Mesenchymal stem cell (in vitro differentiated cells and primary cell): ENCODE results near the gene SPAG7.

ENCODE experiments used
- DNase-seq: peaks from one replicate; pipeline ENCODE4 v3.0.0-alpha.2; 2013
- H2AFZ ChIP-seq: one replicate; pipeline ENCODE4 v1.6.1; 2013; ENCODE audit warnings: low read depth, mild to moderate bottlenecking, control low read depth, inconsistent platforms, low read length, moderate library complexity
- H2AK5ac ChIP-seq: 2 replicates; pipeline ENCODE4 v1.6.1; 2013; ENCODE audit warnings: low read length, moderate library complexity, mild to moderate bottlenecking, inconsistent platforms; ENCODE audit not compliant: severe bottlenecking
- H2BK120ac ChIP-seq: one replicate; pipeline ENCODE4 v1.6.1; 2013; ENCODE audit warnings: low read depth, mild to moderate bottlenecking, inconsistent platforms, low read length, moderate library complexity
- H2BK12ac ChIP-seq, 2 experiments: one replicate each; pipeline ENCODE4 v1.6.1; 2013; ENCODE audit warnings: inconsistent platforms in 2 of 2, low read length in 2 of 2, mild to moderate bottlenecking in 2 of 2, moderate library complexity in 2 of 2, control low read depth in 1 of 2
- H2BK15ac ChIP-seq: one replicate; pipeline ENCODE4 v1.6.1; 2013; ENCODE audit warnings: mild to moderate bottlenecking, low read depth, inconsistent platforms; ENCODE audit not compliant: poor library complexity, severe bottlenecking
- H2BK5ac ChIP-seq: 2 replicates; pipeline ENCODE4 v1.6.1; 2013; ENCODE audit warnings: low read depth, mild to moderate bottlenecking, low read length, control low read depth, inconsistent platforms; ENCODE audit not compliant: poor library complexity, severe bottlenecking
- H3K14ac ChIP-seq, 2 experiments: one replicate each; pipeline ENCODE4 v1.6.1; 2013; ENCODE audit warnings: inconsistent platforms in 2 of 2, low read length in 2 of 2, control low read depth in 1 of 2, mild to moderate bottlenecking in 1 of 2, moderate library complexity in 1 of 2
- H3K18ac ChIP-seq, 2 experiments: one replicate each; pipeline ENCODE4 v1.6.1; 2013; ENCODE audit warnings: inconsistent platforms in 2 of 2, low read length in 2 of 2, control low read depth in 1 of 2, low read depth in 1 of 2, mild to moderate bottlenecking in 1 of 2
- H3K23ac ChIP-seq, 2 experiments: one replicate each; pipeline ENCODE4 v1.6.1; 2013; ENCODE audit warnings: inconsistent platforms in 2 of 2, low read length in 2 of 2, mild to moderate bottlenecking in 2 of 2, moderate library complexity in 2 of 2, control low read depth in 1 of 2
- H3K27ac ChIP-seq: 2 replicates; pipeline ENCODE4 v1.5.1; 2013; ENCODE audit warnings: mild to moderate bottlenecking, moderate library complexity, low read length, control low read depth, inconsistent platforms; ENCODE audit not compliant: poor library complexity, severe bottlenecking
- H3K27me3 ChIP-seq, 2 experiments: 2 replicates each; pipeline versions ENCODE4 v1.6.1 to v1.7.0; 2013; ENCODE audit warnings: low read length in 2 of 2, mild to moderate bottlenecking in 2 of 2, moderate library complexity in 2 of 2, control low read depth in 1 of 2, inconsistent platforms in 1 of 2; ENCODE audit not compliant: control insufficient read depth in 1 of 2, insufficient read depth in 1 of 2
- H3K36me3 ChIP-seq, 2 experiments: 2 replicates each; pipeline versions ENCODE4 v1.6.1 to v1.7.0; 2013; ENCODE audit warnings: low read length in 2 of 2, control low read depth in 1 of 2, inconsistent platforms in 1 of 2, low read depth in 1 of 2, mild to moderate bottlenecking in 1 of 2; ENCODE audit not compliant: insufficient read depth in 2 of 2, control insufficient read depth in 1 of 2
- H3K4ac ChIP-seq, 2 experiments: one replicate each; pipeline ENCODE4 v1.6.1; 2013; ENCODE audit warnings: inconsistent platforms in 2 of 2, low read length in 2 of 2, mild to moderate bottlenecking in 2 of 2, moderate library complexity in 2 of 2, control low read depth in 1 of 2, low read depth in 1 of 2
- H3K4me1 ChIP-seq: 2 replicates; pipeline ENCODE4 v1.6.1; 2013; ENCODE audit warnings: low read depth, low read length, control low read depth; ENCODE audit not compliant: control insufficient read depth, insufficient read depth
- H3K4me2 ChIP-seq: 2 replicates; pipeline ENCODE4 v1.6.1; 2013; ENCODE audit warnings: low read length, mild to moderate bottlenecking, inconsistent platforms; ENCODE audit not compliant: poor library complexity, severe bottlenecking
- H3K4me3 ChIP-seq, 2 experiments: 2 replicates each; pipeline versions ENCODE4 v1.5.1 to v1.7.0; 2013; ENCODE audit warnings: low read length in 2 of 2, mild to moderate bottlenecking in 2 of 2, control low read depth in 1 of 2, low read depth in 1 of 2; ENCODE audit not compliant: insufficient read depth in 1 of 2
- H3K79me1 ChIP-seq: replicated peaks from 2 replicates; pipeline ENCODE4 v1.6.1; 2013; ENCODE audit warnings: mild to moderate bottlenecking, control low read depth, low read length, inconsistent platforms; ENCODE audit not compliant: poor library complexity, severe bottlenecking
- H3K9ac ChIP-seq: 2 replicates; pipeline ENCODE4 v1.7.0; 2013; ENCODE audit warnings: mild to moderate bottlenecking, low read length, moderate library complexity
- H3K9me3 ChIP-seq: 2 replicates; pipeline ENCODE4 v1.7.0; 2013; ENCODE audit warnings: mild to moderate bottlenecking, low read length; ENCODE audit not compliant: control insufficient read depth
- H4K8ac ChIP-seq: one replicate; pipeline ENCODE4 v1.6.1; 2013; ENCODE audit warnings: inconsistent platforms, mild to moderate bottlenecking, low read length, moderate library complexity
- H4K91ac ChIP-seq: one replicate; pipeline ENCODE4 v1.6.1; 2013; ENCODE audit warnings: mild to moderate bottlenecking, low read length, inconsistent platforms
- WGBS: methylation state at CpG from one replicate; pipeline ENCODE4 v1.1.7; 2013; ENCODE audit warnings: mixed read lengths; 5-methylcytosine and 5-hydroxymethylcytosine counted together

The SPAG7 gene

GRCh38 chr17:5003214-5003867, 35.7 kb upstream of the SPAG7 start:
- Histone ChIP-seq H3K4me3 (peak overlapping the region in 1 of 2 experiments; percentile 26), H3K4ac (no peak overlapping the region), H2AK5ac (no peak overlapping the region), H3K79me1 (peaks cover 56% of the 10 kb centered on the region), H3K9ac (no peak overlapping the region), H3K14ac (no peak overlapping the region), H2BK12ac (no peak overlapping the region), H2BK5ac (no peak overlapping the region), H3K27me3 (no peaks in the 10 kb centered on the region), H2BK15ac (no peak overlapping the region), H3K36me3 (peaks cover 76 to 83% of the 10 kb centered on the region in 2 experiments), H4K91ac (no peak overlapping the region), H3K18ac (no peak overlapping the region), H2AFZ (no peak overlapping the region), H4K8ac (no peak overlapping the region), H3K4me2 (no peak overlapping the region), H2BK120ac (no peak overlapping the region), H3K23ac (no peak overlapping the region), H3K4me1 (peaks cover 24% of the 10 kb centered on the region), H3K27ac (no peak overlapping the region), H3K9me3 (no peaks in the 10 kb centered on the region)
- DNase-seq = no peak
- 97% methylated on average over 17 of the region's 18 CpGs for WGBS

- Histone ChIP-seq H3K4me1 (peaks cover 22% of the 10 kb centered on the region), H3K4me2 (no peak overlapping the region), H3K9me3 (no peaks in the 10 kb centered on the region), H3K36me3 (peaks cover 65 to 72% of the 10 kb centered on the region in 2 experiments), H3K4me3 (no peak overlapping the region), H3K4ac (no peak overlapping the region), H4K91ac (no peak overlapping the region), H2AK5ac (no peak overlapping the region), H3K23ac (no peak overlapping the region), H2BK5ac (no peak overlapping the region), H4K8ac (no peak overlapping the region), H3K14ac (peak overlapping the region in 1 of 2 experiments; percentile 35), H2BK15ac (no peak overlapping the region), H2BK12ac (no peak overlapping the region), H3K79me1 (peaks cover 51% of the 10 kb centered on the region), H3K18ac (no peak overlapping the region), H3K27me3 (no peaks in the 10 kb centered on the region), H2BK120ac (no peak overlapping the region), H3K27ac (no peak overlapping the region), H3K9ac (no peak overlapping the region), H2AFZ (no peak overlapping the region)
- 96% methylated on average over 20 of the region's 20 CpGs for WGBS
- no peak for DNase-seq
Measured at GRCh38 chr17:5002121-5002788, 34.6 kb upstream of the SPAG7 start.

GRCh38 chr17:5000237-5000639, 32.6 kb upstream of the SPAG7 start:
- H3K9ac ChIP-seq = peak overlapping the region; percentile 91
- H4K91ac ChIP-seq = no peak overlapping the region
- peaks cover 43% of the 10 kb centered on the region for H3K79me1 ChIP-seq
- H3K14ac ChIP-seq = peak overlapping the region in 1 of 2 experiments; percentile 26
- H3K36me3 ChIP-seq = peaks cover 47 to 55% of the 10 kb centered on the region in 2 experiments
- H3K4ac ChIP-seq = no peak overlapping the region
- no peak overlapping the region for H2AK5ac ChIP-seq
- no peaks in the 10 kb centered on the region for H3K27me3 ChIP-seq
- H4K8ac ChIP-seq = no peak overlapping the region
- H3K23ac ChIP-seq = no peak overlapping the region
- H3K4me1 ChIP-seq = peaks cover 28% of the 10 kb centered on the region
- H2BK15ac ChIP-seq = no peak overlapping the region
- H2AFZ ChIP-seq = no peak overlapping the region
- no peak overlapping the region for H3K4me2 ChIP-seq
- peak overlapping the region; percentile 19 for H2BK120ac ChIP-seq
- no peaks in the 10 kb centered on the region for H3K9me3 ChIP-seq
- no peak for DNase-seq
- H3K27ac ChIP-seq = no peak overlapping the region
- peak overlapping the region in 1 of 2 experiments; percentile 99 for H3K4me3 ChIP-seq
- H2BK12ac ChIP-seq = no peak overlapping the region
- WGBS = 92% methylated on average over 11 of the region's 11 CpGs
- no peak overlapping the region for H2BK5ac ChIP-seq
- H3K18ac ChIP-seq = no peak overlapping the region

- WGBS = 80% methylated on average over 12 of the region's 12 CpGs
- Histone ChIP-seq H3K4me1 (peaks cover 28% of the 10 kb centered on the region), H2BK5ac (no peak overlapping the region), H3K14ac (no peak overlapping the region), H2BK15ac (no peak overlapping the region), H2AFZ (no peak overlapping the region), H3K4me3 (peak overlapping the region in 1 of 2 experiments; percentile 99), H3K27me3 (no peaks in the 10 kb centered on the region), H2AK5ac (peak overlapping the region; percentile 19), H3K18ac (no peak overlapping the region), H3K36me3 (peaks cover 40 to 49% of the 10 kb centered on the region in 2 experiments), H3K27ac (no peak overlapping the region), H4K8ac (no peak overlapping the region), H3K9ac (peak overlapping the region; percentile 91), H3K23ac (no peak overlapping the region), H2BK120ac (no peak overlapping the region), H4K91ac (no peak overlapping the region), H2BK12ac (no peak overlapping the region), H3K79me1 (peaks cover 37% of the 10 kb centered on the region), H3K4me2 (peak overlapping the region; percentile 90), H3K9me3 (no peaks in the 10 kb centered on the region), H3K4ac (no peak overlapping the region)
- DNase-seq = no peak
Measured at GRCh38 chr17:4999430-5000093, 31.9 kb upstream of the SPAG7 start.
